Smooth muscle cell of bladder (primary cell): ENCODE results near the gene PALS1. TPM values are rescaled to one million over a fixed set of nuclear protein-coding genes. Genes with fewer than 3 reads are reported as not detected.

Experiments used
- total RNA-seq: library from RNA; depleted of rRNA; stranded (reverse); fragments of >200 nt; gene quantifications from 2 replicates; pipeline ENCODE4 v1.2.3, GENCODE V29; 2014

The PALS1 gene
- total RNA-seq = 22.2 and 28.2 TPM in 2 replicates

DNA sequence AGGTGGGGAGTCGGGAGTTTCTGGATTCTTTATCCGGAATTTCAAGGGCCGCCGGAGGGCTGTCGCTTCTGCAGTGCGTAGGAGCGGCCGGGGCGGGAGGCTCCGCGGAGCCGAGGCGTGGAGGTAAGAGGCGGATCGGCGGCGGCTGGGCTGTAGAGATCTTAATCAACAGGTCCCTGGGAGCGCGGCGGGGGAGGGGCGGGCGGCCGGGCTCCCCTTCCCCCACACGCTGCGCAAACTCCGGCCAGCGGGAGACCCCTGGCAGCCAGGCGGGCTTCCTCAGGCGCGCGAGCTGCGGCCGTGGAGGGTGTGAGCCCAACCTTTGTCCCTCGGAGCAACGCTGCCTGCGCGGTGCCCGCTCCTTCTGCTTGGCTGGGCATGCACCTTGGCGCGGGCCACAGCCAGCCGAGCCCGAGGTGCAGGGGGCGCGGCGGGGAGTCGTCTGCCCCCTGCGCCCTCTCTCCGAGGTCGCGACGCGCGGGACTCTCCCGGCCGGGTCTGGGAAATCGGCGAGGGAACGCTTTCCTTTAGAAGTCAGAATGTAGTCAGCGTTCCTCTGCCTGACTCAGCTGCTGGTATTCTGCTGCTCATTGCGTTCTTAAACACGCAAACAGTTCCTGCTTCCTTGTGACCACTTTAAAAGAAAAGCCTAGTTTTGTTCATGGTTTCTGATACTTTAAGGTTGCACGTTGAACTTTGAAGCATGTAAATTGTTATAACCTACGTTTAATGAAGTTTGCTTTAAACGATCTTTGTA, at the start of gene PALS1:
TSS of gene PALS1 (plus strand) at position 25 of the 757 bp plus-strand sequence. CDS start 37,736 bp downstream, outside the sequence.

Other genes with a start within 250 kb of the PALS1 start
- gene GARIN2, start 52.0 kb upstream of the PALS1 start, total RNA-seq = not detected in 2 replicates
- 116 and 132 TPM in 2 replicates for gene ATP6V1D, start 118.4 kb downstream of the PALS1 start, total RNA-seq
- gene EIF2S1, start 118.9 kb downstream of the PALS1 start, total RNA-seq = 187 and 238 TPM in 2 replicates
- gene PLEK2, start 170.7 kb downstream of the PALS1 start, total RNA-seq = 3.0 and 3.7 TPM in 2 replicates
- 0.57 and 1.0 TPM in 2 replicates for gene TMEM229B, start 247.3 kb downstream of the PALS1 start, total RNA-seq